ENCODE results near the gene NHLRC4.
A peak's percentile ranks its signal among the peaks of the same experiment; 100 is the strongest.

Gene NHLRC4, protein sequence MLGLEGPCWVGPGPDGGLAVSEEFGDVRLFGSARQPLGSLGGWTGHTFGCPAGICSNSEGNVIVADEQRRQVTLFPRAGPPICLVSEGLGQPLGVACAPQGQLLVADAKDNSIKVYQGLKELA

DNA sequence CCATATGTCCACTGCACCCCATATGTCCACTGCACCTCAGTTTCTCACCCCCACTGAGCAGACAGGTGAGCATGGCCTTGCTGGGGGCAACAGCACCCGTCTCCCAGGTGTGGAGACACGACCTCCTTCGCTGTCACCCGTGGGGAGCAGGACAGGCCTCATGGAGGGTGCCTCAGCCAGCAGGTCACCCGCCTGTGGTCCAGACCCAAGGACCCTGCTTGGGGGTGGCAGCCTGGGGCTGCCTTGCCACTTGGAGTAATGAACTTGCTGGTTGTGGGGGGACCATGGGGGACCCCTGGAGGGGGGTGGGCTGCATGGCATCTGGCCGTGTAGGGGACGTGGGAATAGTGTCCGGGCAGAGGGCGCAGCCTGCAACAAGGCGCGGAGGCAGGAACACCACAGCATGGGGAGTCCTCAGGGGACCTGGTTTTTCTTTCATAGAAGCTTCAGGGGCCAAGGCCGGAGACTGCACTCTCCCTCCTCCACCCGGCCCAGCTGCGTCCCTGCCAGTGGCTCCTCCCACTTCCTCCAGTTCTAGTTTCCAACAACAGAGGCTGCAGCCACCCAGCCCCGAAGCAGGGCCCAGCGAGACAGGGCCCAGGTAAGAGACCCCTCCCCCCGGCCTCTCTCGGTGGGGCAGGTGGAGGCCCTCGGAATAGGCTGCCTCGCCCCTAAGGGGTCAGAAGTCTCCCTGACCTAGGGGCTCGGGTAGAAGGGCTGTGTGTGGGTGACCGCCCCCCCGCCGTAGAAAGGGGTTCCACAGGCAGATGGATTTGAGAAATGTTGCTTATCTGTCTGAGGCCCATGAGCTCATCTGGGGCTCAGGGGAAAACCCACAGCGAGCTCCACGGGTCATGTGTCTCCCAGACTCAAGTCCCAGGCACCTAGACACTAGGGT, at the start of gene NHLRC4:
TSS of gene NHLRC4 (plus strand) at position 531 of the 898 bp plus-strand sequence. CDS start 1,043 bp downstream, outside the sequence.
- DNase-seq (ENCODE audit: low spot score): no peak

DNA sequence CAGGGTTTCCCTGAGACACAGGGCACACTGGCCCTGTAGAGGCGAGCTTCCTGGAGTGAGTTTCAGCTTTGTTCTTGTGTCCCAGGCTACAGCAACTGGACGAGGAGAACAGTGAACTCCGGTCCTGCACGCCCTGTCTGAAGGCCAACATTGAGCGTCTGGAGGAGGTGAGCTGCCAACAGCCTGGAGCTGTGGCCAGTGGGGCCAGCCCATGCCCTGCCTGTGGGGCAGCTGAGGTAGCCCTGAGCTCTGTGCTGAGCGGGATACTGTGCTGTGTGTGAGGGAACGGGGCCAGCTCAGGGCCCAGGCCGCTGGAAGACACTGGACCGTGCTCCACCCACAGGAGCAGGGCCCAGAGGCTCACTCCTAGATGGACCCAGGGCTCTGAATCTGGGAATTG, 47.9 kb upstream of the NHLRC4 start:
- DNase-seq (ENCODE audit: low spot score): no peak

- DNase-seq (ENCODE audit: low spot score): no peak
Observed at GRCh38 chr16:519425-519824, 47.4 kb upstream of the NHLRC4 start.

- DNase-seq (ENCODE audit: low spot score): no peak
Observed at GRCh38 chr16:519841-520687, 46.7 kb upstream of the NHLRC4 start.

- no peak for DNase-seq (ENCODE audit: low spot score)
Observed at GRCh38 chr16:520847-521246, 46.0 kb upstream of the NHLRC4 start.

- DNase-seq (ENCODE audit: low spot score): no peak
Observed at GRCh38 chr16:521381-522210, 45.2 kb upstream of the NHLRC4 start.

- DNase-seq (ENCODE audit: low spot score): no peak
Observed at GRCh38 chr16:522320-523096, 44.3 kb upstream of the NHLRC4 start.

GRCh38 chr16:523097-523741, 43.6 kb upstream of the NHLRC4 start:
- no peak for DNase-seq (ENCODE audit: low spot score)

- no peak for DNase-seq (ENCODE audit: low spot score)
Observed at GRCh38 chr16:524274-525040, 42.3 kb upstream of the NHLRC4 start.

DNA sequence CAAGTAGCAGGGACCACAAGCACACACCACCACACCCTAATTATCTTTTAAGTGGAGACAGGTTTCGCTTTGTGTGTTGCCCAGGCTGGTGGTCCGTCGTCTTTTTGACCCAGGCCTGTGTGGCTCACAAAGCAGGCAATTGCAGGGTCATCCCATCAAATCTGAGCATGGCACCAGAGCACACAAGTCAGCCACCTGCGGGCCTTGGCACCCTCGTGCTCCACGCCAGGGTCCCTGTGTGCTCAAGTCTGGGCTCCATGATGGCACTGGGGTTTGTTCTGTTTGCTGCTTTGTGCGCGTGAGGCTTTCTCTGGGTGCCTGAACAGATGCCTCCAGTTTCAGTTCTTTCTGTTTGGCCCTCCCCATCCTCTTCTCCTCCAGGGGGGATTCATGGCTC, 41.7 kb upstream of the NHLRC4 start:
- no peak for DNase-seq (ENCODE audit: low spot score)

DNA sequence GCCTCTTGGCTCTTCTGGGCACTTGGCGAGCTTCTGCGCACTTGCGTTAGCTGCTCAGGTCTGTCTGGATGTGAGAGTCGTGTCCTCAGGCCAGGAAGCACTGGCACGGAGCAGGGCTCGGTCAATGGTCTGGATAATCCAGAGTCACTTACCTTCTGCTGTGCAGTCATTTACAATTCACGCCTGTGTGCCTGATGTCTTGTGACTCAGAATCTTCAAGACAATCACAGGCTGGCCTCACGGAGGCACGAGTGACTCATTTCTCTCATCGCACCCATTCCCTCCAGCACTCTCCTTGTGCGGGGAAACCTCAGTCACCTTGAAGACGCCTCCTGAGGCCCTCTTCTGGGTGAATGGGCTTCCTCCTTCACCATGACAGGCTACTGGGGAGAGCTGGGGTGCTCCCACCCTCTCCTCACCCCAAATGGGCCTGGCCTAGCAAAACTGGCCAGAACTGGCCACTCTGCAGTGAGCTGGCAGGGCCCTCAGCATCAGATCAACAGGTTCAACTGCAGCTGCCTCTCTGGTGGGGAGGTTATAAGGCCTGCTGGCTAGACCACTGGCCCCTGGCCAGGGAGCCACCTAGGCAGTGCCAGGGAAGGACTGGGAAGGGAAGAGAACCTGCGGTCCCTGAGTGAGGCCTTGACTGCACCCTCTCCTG, 41.2 kb upstream of the NHLRC4 start:
- DNase-seq (ENCODE audit: low spot score): no peak

DNA sequence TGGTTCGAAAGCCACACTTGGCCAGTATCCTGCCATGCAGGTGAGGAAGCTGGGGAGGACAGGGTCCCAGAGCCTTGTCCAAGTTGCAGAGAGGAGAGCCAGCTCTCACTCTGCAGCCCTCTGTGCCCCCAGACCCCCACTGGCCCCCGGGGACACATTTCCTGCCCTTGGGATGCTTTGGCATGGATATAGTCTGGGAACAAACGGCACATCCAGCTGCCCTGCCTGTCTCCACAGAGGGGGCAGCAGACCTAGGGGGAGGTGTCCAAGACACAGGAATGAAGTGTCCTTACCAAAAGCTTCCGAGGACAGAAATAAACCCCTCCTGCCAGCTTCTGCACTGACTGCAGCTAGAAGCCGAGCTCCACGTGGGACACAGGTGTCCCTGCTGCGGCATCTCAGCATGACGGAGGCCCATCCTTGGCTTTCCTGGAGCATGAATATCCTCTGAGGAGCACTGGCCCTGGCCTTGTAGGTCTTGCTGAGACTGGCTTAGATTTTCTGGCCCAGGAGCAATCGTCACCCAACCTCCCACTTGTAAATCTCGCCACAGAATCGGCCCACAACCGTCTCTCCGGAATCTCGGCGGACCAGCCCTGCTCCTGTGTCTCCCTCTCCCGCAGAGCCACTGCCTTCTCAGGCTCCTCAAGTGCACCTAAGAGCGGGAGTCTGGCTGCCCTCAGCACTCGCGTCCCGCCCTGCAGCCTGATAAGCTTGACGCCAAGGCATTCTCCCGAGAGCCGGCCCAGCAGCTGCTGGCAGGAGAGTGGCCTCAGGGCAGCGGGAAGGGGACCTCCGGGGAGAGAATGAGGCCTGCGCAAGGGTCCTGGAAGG, 40.4 kb upstream of the NHLRC4 start:
- no peak for DNase-seq (ENCODE audit: low spot score)

DNA sequence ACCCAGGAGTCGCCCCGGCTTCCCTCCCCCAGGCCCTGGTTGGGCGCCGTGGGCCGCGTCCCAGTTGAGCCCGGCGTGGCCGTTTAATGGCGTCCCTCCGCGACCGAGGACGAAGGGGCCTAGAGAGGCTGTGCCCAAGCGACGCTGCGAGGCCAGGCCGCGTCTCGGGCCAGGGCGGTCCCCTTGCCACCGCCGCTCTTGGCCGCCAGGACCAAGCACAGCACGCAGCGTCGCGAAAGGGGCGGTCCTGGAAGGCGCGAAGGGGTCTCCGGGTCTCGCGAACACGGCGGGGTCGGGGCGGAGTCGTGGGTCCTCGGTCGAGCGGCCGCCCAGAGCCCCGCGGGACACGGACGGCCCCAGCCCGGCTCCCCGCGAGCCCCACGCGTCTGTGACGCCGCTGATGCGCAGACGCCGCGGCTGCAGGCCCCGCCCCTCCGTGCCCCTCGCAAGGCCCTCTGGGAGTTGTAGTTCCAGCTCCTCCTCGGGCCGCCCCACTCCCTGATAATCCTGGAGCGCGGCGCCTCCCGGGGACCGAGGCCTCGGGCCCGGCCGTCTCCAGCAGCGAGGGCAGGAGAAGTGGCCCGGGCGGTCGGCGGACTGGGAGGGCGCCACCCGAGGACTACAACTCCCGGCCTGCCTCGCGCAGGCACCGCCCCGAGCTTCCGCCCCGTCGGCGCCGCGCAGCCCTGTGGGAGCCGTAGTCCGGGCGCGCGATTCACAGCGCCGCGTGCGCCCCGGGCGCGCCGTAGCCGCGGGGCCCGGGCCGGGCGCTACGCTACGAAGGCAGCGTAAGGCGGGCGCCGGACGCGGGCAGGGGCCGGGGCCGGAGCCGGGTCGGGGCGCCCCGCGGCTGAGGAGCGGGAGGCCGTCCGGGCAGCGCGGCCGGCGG, 39.5 kb upstream of the NHLRC4 start, which contains the start of gene CAPN15:
TSS of gene CAPN15 (plus strand) at position 698 of the 889 bp plus-strand sequence. CDS start 19,127 bp downstream, outside the sequence.
- DNase-seq (ENCODE audit: low spot score): peak; percentile 68

GRCh38 chr16:528111-529011, 38.4 kb upstream of the NHLRC4 start:
- DNase-seq (ENCODE audit: low spot score): no peak

DNA sequence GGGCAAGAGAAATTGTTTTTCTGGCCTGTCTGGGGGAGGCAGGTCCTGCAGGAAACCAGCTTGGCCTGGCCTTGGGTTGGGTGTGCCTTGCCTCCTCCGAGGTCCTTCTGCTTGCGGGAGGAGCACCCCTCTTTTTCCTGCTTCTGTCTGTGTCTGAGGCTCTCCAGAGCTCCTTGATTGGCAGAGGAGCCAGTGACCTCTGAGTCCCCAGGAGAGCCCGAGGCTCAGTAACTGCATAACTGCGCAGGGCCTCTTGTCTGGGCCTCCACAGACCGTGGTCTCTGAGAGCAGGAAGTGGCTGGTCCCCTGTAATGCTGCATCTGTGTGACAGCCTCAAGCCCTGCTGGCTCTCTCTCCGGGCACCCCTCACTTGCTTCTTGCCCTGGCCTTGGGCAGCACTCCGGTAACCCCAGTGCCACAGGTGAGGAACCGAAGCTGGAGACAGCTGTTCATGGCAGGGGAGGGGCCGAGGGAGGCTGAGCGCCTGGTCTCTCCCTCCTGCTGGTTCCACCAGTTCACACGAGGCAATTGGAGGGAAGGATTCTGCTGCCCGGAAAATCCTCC, 37.7 kb upstream of the NHLRC4 start:
- DNase-seq (ENCODE audit: low spot score): no peak
